OCI-LY1 (cell line): ENCODE results near the gene DPH7.

ENCODE experiments used
- EZH2 ChIP-seq: fragments of 200-600 bp; sonication (generic), shearing (Covaris generic); IDR thresholded peaks from 2 replicates; pipeline ENCODE4 v1.8.0; 2017; ENCODE audit warnings: borderline replicate concordance, mixed run types, mild to moderate bottlenecking, antibody characterized with exemption, low read length, moderate library complexity, mixed read lengths
- TF ChIP-seq, protein P1 (sequence below): fragments of 200-600 bp; sonication (generic), shearing (Covaris generic); IDR thresholded peaks from 2 replicates; pipeline ENCODE4 v1.5.1; 2017; ENCODE audit warnings: mild to moderate bottlenecking, antibody characterized with exemption, low read length, moderate library complexity, mixed read lengths

DNA sequence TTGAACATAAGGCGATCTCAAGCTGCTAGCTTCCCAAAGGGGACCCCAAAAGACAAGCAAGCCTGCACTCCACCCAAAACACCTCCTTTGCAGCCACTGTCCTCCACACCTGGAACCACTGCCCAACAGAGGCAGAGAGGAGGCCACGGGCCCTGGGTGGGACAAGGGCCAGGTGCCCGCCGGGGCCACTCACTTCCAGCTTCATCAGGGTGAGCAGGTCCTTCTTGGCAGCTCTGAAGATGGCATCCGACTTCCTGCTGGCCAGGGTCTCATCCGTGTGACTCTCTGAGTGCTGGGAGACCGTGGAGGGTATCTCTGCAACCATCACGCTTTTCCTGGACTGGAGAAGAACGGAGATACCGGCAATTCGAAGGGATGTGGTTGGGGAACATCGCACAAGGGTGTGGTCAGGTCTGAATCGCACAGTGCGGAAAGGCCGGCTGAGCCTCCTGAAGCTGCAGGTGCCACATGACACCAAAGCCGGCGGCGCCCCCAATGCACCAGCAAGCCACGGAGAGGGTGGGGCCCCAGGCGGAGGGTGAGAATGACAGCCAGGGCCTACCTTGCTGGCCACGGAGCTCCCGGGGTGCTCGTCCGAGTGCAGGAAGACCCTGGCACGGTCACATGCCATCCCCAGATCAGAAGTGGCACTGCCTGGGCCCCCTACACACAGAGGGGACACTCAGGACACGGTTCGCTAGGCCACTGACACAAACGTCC is 73.1 kb downstream of the DPH7 start:
- TF ChIP-seq, protein P1, sequence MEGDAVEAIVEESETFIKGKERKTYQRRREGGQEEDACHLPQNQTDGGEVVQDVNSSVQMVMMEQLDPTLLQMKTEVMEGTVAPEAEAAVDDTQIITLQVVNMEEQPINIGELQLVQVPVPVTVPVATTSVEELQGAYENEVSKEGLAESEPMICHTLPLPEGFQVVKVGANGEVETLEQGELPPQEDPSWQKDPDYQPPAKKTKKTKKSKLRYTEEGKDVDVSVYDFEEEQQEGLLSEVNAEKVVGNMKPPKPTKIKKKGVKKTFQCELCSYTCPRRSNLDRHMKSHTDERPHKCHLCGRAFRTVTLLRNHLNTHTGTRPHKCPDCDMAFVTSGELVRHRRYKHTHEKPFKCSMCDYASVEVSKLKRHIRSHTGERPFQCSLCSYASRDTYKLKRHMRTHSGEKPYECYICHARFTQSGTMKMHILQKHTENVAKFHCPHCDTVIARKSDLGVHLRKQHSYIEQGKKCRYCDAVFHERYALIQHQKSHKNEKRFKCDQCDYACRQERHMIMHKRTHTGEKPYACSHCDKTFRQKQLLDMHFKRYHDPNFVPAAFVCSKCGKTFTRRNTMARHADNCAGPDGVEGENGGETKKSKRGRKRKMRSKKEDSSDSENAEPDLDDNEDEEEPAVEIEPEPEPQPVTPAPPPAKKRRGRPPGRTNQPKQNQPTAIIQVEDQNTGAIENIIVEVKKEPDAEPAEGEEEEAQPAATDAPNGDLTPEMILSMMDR, result no peak
- TF ChIP-seq EZH2, result no peak
